MCF 10A (cell line): ENCODE results near the gene CDK11B. TPM values are rescaled to one million over a fixed set of nuclear protein-coding genes. Genes with fewer than 3 reads are reported as not detected.

Experiments
- BruUV-seq: library from RNA; stranded (reverse); fragments of 400-500 nt; replicated peaks from 2 replicates; lab custom pipeline; 2021; lab: Mats Ljungman, UMichigan
- CTCF ChIA-PET: fragments of 300-600 bp; sonication (Branson Sonifier 250); formaldehyde crosslinking; extraction: SDS; loops from one replicate; lab custom pipeline; 2021; ENCODE audit warnings: antibody characterized with exemption, inconsistent platforms; lab: Yijun Ruan, JAX
- POLR2A ChIA-PET: fragments of 300-600, 350-650 bp; sonication (Branson Sonifier 250); formaldehyde crosslinking; extraction: SDS; loops from one replicate; lab custom pipeline; 2020; ENCODE audit warnings: antibody characterized with exemption, inconsistent platforms; lab: Yijun Ruan, JAX
- DNase-seq: peaks from one replicate; pipeline ENCODE4 v3.0.0-alpha.2; 2018; ENCODE audit not compliant: unreplicated experiment
- H3K27ac Mint-ChIP-seq: one replicate; pipeline ENCODE4 v1.8.0; 2022; ENCODE audit warnings: mild to moderate bottlenecking, low read depth, mixed read lengths; ENCODE audit not compliant: unreplicated experiment
- H3K27me3 Mint-ChIP-seq: one replicate; pipeline ENCODE4 v1.8.0; 2022; ENCODE audit warnings: mixed read lengths; ENCODE audit not compliant: insufficient read depth, unreplicated experiment
- H3K36me3 Mint-ChIP-seq: one replicate; pipeline ENCODE4 v1.8.0; 2022; ENCODE audit warnings: mild to moderate bottlenecking, moderate library complexity, mixed read lengths; ENCODE audit not compliant: insufficient read depth, unreplicated experiment
- H3K4me1 Mint-ChIP-seq: one replicate; pipeline ENCODE4 v1.8.0; 2022; ENCODE audit warnings: mixed read lengths; ENCODE audit not compliant: insufficient read depth, unreplicated experiment
- H3K4me3 Mint-ChIP-seq: one replicate; pipeline ENCODE4 v1.8.0; 2022; ENCODE audit warnings: mild to moderate bottlenecking, moderate library complexity, mixed read lengths; ENCODE audit not compliant: unreplicated experiment
- H3K9me3 Mint-ChIP-seq: one replicate; pipeline ENCODE4 v1.8.0; 2022; ENCODE audit warnings: mixed read lengths; ENCODE audit not compliant: unreplicated experiment
- intact Hi-C: fragments of 100-400 bp; cut with micrococcal nuclease; formaldehyde crosslinking; loops from 2 replicates; pipeline ENCODE4 v1.14.1; 2022
- total RNA-seq: library from RNA; stranded (reverse); gene quantifications from 2 replicates; pipeline ENCODE4 v1.2.3, GENCODE V29; 2022
- TF ChIP-seq, protein P1 (sequence below): fragments of 200-600 bp; IDR thresholded peaks from one replicate; pipeline ENCODE4 v1.8.0; 2022; ENCODE audit warnings: antibody characterized with exemption, mild to moderate bottlenecking; ENCODE audit not compliant: unreplicated experiment

Gene CDK11B
- total RNA-seq, 1 experiment from 2014 or later = 32.0 TPM

DNA sequence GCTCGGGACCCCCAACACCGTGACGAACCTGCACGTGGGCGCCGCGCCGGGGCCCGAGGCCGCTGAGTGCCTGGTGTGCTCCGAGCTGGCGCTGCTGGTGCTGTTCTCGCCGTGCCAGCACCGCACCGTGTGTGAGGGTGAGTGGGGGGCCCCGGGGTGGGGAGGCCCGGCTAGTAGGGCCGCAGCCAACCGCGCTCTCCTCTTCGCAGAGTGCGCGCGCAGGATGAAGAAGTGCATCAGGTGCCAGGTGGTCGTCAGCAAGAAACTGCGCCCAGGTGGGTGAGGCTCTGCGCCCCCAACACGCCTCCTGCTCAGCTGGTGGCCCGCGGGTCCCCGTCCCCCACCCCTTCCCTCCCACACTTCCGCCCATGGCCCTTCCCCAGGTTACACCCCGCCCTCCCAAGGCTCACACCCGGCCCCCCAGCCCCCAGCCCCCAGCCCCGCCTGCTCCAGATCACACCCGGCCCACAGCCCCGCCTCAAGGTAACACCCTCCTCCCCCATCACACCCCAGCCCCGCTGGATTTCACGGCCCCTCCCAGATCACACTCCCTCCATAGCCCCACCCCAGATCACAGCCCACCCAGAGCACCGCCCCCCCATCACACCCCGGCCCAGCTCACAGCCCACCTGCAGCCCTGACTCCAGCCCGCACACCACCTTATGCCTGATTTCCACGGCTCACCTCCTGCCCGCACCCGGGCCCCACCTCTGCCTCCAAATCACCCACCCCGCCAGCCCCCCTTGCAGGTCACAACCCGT, 29.2 kb downstream of the CDK11B start:
- H3K4me1 Mint-ChIP-seq = no peaks in the 10 kb centered on the region
- no peaks in the 10 kb centered on the region for H3K9me3 Mint-ChIP-seq
- no peaks in the 10 kb centered on the region for H3K27me3 Mint-ChIP-seq
- H3K4me3 Mint-ChIP-seq = no peak overlapping the region
- intact Hi-C loops = no loop called here
- H3K36me3 Mint-ChIP-seq = no peaks in the 10 kb centered on the region
- TF ChIP-seq, protein P1, sequence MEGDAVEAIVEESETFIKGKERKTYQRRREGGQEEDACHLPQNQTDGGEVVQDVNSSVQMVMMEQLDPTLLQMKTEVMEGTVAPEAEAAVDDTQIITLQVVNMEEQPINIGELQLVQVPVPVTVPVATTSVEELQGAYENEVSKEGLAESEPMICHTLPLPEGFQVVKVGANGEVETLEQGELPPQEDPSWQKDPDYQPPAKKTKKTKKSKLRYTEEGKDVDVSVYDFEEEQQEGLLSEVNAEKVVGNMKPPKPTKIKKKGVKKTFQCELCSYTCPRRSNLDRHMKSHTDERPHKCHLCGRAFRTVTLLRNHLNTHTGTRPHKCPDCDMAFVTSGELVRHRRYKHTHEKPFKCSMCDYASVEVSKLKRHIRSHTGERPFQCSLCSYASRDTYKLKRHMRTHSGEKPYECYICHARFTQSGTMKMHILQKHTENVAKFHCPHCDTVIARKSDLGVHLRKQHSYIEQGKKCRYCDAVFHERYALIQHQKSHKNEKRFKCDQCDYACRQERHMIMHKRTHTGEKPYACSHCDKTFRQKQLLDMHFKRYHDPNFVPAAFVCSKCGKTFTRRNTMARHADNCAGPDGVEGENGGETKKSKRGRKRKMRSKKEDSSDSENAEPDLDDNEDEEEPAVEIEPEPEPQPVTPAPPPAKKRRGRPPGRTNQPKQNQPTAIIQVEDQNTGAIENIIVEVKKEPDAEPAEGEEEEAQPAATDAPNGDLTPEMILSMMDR = no peak
- CTCF ChIA-PET = no interaction called here
- no peak for DNase-seq
- no TSS peak for BruUV-seq
- POLR2A ChIA-PET = no interaction called here
- no peak overlapping the region for H3K27ac Mint-ChIP-seq

DNA sequence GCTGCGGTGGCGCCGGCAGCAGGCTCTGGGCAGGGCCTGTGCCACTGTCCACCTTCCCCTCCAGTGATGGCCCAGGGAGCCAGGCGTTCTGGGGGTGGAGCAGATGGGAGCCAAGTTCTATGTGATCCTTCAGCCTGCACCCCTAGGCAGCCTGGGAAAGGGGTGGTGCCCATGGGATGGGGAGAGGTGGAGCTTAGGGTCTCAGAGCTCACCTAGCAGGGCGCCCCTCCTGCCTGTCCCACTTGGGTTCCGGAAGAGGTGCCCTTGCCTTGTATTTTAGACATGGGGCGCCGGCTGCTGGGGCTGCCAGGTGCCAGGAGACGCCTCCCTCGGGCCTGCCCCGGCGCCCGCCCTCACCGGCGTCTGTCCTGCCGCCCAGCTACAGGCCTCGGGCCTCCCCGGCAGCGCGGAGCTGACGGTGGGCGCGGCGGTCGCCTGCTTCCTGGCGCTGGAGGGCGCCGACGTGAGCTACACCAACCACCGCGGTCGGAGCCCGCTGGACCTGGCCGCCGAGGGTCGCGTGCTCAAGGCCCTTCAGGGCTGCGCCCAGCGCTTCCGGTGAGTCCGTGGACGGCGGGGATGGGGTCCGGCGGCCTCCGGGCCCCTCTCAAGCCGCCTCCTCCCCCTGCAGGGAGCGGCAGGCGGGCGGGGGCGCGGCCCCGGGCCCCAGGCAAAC, 29.9 kb downstream of the CDK11B start:
- Mint-ChIP-seq H3K36me3 (no peaks in the 10 kb centered on the region), H3K27me3 (no peaks in the 10 kb centered on the region), H3K4me3 (no peak overlapping the region), H3K9me3 (no peaks in the 10 kb centered on the region), H3K4me1 (no peaks in the 10 kb centered on the region), H3K27ac (no peak overlapping the region)
- TF ChIP-seq, protein P1 = no peak
- ChIA-PET CTCF (no interaction called here), POLR2A (no interaction called here)
- DNase-seq = no peak
- intact Hi-C loops = no loop called here
- no TSS peak for BruUV-seq

GRCh38 chr1:1627829-1628753, 30.7 kb downstream of the CDK11B start:
- intact Hi-C loops = no loop called here
- TF ChIP-seq, protein P1 = no peak
- POLR2A ChIA-PET = interaction anchor here (0.6 kb wide), 1 partner anchor 53 kb away, joined by 5 read pairs; no protein-coding TSS in a partner anchor
- Mint-ChIP-seq H3K9me3 (no peaks in the 10 kb centered on the region), H3K4me1 (no peaks in the 10 kb centered on the region), H3K27me3 (no peaks in the 10 kb centered on the region), H3K4me3 (no peak overlapping the region), H3K36me3 (peaks cover under 1% of the 10 kb centered on the region), H3K27ac (no peak overlapping the region)
- no TSS peak for BruUV-seq
- CTCF ChIA-PET = no interaction called here
- no peak for DNase-seq
